Stimulated activated naive CD8-positive, alpha-beta T cell treated with anti-CD3 and anti-CD28 coated beads, Interleukin-15, Interleukin-2, amounts not matched to agents 100 ng/mL and 50 ng/mL, for 24 hours (primary cell): ENCODE data around the gene WDFY2.

Experiments
- H3K27ac Mint-ChIP-seq: one replicate; pipeline ENCODE4 v1.8.0; 2021; ENCODE audit warnings: mild to moderate bottlenecking, mixed read lengths
- H3K27me3 Mint-ChIP-seq: one replicate; pipeline ENCODE4 v1.8.0; 2021; ENCODE audit warnings: mixed read lengths
- H3K36me3 Mint-ChIP-seq: one replicate; pipeline ENCODE4 v1.8.0; 2021; ENCODE audit warnings: low read depth, mixed read lengths
- H3K4me1 Mint-ChIP-seq: one replicate; pipeline ENCODE4 v1.8.0; 2021; ENCODE audit warnings: low read depth, mixed read lengths
- H3K4me3 Mint-ChIP-seq: one replicate; pipeline ENCODE4 v1.8.0; 2021; ENCODE audit warnings: mild to moderate bottlenecking, mixed read lengths
- H3K9me3 Mint-ChIP-seq: one replicate; pipeline ENCODE4 v1.8.0; 2021; ENCODE audit warnings: mixed read lengths

WDFY2 gene

GRCh38 chr13:51805925-51806324 is 221.7 kb downstream of the WDFY2 start:
- Mint-ChIP-seq H3K4me1 (peaks cover 51% of the 10 kb centered on the region), H3K27ac (peak overlapping the region; percentile 94), H3K27me3 (no peaks in the 10 kb centered on the region), H3K4me3 (no peak overlapping the region), H3K9me3 (no peaks in the 10 kb centered on the region), H3K36me3 (peaks cover 17% of the 10 kb centered on the region)

DNA sequence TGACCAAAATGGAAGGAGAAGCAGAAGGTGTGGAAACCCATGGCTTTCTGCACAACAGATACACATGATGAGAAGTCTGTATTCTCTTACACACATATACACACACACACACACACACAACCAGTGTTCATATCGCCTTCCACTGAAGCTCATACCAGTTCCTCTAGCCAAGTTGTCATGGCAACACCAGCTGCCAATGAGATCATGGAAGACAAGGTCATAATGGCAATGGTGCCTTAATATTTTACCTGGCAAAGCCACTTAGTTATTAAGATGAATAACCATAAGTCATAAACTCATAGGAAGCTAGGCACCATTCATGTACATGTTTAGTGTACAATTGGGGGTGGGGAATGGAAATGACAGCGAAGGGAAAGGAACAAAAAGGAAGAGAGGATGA is 222.3 kb downstream of the WDFY2 start:
- Mint-ChIP-seq H3K36me3 (peaks cover 17% of the 10 kb centered on the region), H3K4me3 (no peak overlapping the region), H3K27me3 (no peaks in the 10 kb centered on the region), H3K4me1 (peaks cover 54% of the 10 kb centered on the region), H3K9me3 (no peaks in the 10 kb centered on the region), H3K27ac (no peak overlapping the region)

GRCh38 chr13:51807041-51807440 is 222.8 kb downstream of the WDFY2 start:
- H3K27me3 Mint-ChIP-seq = no peaks in the 10 kb centered on the region
- H3K4me1 Mint-ChIP-seq = peaks cover 54% of the 10 kb centered on the region
- H3K9me3 Mint-ChIP-seq = no peaks in the 10 kb centered on the region
- no peak overlapping the region for H3K4me3 Mint-ChIP-seq
- peaks cover 17% of the 10 kb centered on the region for H3K36me3 Mint-ChIP-seq
- H3K27ac Mint-ChIP-seq = peak overlapping the region; percentile 26

DNA sequence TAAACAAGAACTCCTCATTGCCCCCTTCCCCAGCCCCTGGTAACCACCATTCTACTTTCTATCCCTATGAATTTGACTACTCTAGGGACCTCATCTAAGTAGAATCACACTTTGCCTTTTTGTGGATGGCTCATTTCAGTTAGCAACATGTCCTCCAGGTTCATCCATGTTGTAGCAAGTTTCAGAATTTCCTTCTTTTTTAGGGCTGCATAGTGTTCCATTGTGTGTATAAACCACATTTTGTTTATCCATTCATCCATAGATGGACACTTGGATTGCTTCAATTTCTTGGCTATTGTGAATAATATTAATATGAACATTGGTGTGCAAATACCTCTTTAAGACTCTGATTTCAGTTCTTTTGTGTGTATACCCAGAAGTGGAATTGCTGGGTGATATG is 224.5 kb downstream of the WDFY2 start:
- Mint-ChIP-seq H3K27ac (no peak overlapping the region), H3K4me1 (peaks cover 56% of the 10 kb centered on the region), H3K9me3 (no peaks in the 10 kb centered on the region), H3K27me3 (no peaks in the 10 kb centered on the region), H3K4me3 (no peak overlapping the region), H3K36me3 (peaks cover 17% of the 10 kb centered on the region)

GRCh38 chr13:51811046-51811445 is 226.8 kb downstream of the WDFY2 start:
- Mint-ChIP-seq H3K4me3 (no peak overlapping the region), H3K27ac (peak overlapping the region; percentile 87), H3K36me3 (peaks cover 7% of the 10 kb centered on the region), H3K4me1 (peaks cover 60% of the 10 kb centered on the region), H3K27me3 (no peaks in the 10 kb centered on the region), H3K9me3 (no peaks in the 10 kb centered on the region)

- H3K4me1 Mint-ChIP-seq = peaks cover 62% of the 10 kb centered on the region
- H3K27ac Mint-ChIP-seq = peak overlapping the region; percentile 87
- H3K36me3 Mint-ChIP-seq = peaks cover 7% of the 10 kb centered on the region
- no peak overlapping the region for H3K4me3 Mint-ChIP-seq
- H3K9me3 Mint-ChIP-seq = no peaks in the 10 kb centered on the region
- H3K27me3 Mint-ChIP-seq = no peaks in the 10 kb centered on the region
These were observed 227.7 kb downstream of the WDFY2 start for GRCh38 chr13:51811920-51812451.

- Mint-ChIP-seq H3K36me3 (peaks cover 3% of the 10 kb centered on the region), H3K4me3 (no peak overlapping the region), H3K27ac (peak overlapping the region; percentile 83), H3K9me3 (no peaks in the 10 kb centered on the region), H3K4me1 (peaks cover 83% of the 10 kb centered on the region), H3K27me3 (no peaks in the 10 kb centered on the region)
These were observed 229.8 kb downstream of the WDFY2 start for GRCh38 chr13:51814071-51814470.

DNA sequence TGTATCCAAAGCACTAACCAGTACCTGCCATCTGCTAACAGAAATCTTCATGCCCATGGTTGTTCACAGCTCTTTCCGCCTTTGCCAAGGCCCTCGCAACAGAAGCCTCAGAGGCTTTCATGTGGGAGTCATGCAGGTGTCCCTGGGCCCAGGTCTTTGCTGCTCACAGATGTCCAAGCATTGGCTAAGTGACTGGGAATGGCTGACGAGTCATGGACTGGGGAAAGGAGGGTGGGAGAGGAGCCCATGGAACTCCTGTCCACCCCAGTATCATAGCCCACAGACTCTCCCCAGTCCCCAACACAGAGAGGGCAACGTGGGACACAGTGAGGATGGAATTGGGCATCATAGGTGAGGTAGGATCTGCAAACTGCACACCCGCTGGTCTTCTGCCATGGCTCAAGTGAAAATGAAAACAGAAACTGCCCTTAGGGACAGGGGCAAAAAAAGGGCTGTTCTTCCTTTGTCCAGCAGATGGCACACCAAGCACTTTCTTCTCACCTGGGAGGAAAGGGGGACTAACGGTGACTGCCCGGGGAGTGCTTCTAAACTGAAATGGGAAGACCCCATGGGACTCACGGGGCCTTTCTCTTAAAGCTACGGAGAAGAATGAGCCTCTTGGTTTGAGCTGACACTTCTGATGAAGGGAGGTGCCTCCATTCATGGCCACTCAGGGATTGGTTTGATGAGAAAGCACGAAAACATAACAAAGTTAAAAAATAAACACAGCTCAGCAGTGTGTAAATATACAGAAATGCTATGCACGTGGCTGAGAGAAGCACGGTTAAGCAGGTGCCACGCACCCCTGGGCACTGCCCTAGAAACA is 230.8 kb downstream of the WDFY2 start:
- no peaks in the 10 kb centered on the region for H3K36me3 Mint-ChIP-seq
- H3K4me1 Mint-ChIP-seq = peaks cover 93% of the 10 kb centered on the region

DNA sequence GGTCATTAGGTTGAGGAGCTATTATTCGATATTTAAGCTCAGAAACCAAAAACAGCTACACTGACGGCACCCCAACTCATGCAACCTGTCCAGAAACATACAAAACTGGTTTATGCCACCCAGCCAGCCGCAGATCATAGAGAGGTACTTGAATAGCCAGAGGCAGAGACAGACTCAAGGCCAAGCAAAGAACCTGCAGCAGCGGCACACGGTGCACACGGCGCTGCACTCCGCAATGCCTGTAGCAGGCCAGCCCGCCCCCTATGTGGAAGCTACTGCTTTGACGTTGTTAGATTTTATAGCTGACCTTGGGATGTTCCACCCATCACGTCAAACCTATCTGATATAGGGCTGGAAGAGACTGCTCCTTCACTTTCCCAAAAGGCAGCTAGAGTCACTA is 231.6 kb downstream of the WDFY2 start:
- no peaks in the 10 kb centered on the region for H3K36me3 Mint-ChIP-seq
- no peaks in the 10 kb centered on the region for H3K9me3 Mint-ChIP-seq
- H3K4me1 Mint-ChIP-seq = peaks cover 99% of the 10 kb centered on the region
- H3K4me3 Mint-ChIP-seq = peak overlapping the region; percentile 61
- H3K27ac Mint-ChIP-seq = peak overlapping the region; percentile 83
- no peaks in the 10 kb centered on the region for H3K27me3 Mint-ChIP-seq

More for the DNA sequence above, 230.8 kb downstream of the WDFY2 start:
- peak overlapping the region; percentile 83 for H3K27ac Mint-ChIP-seq
- peak overlapping the region; percentile 61 for H3K4me3 Mint-ChIP-seq
- H3K27me3 Mint-ChIP-seq = no peaks in the 10 kb centered on the region
- H3K9me3 Mint-ChIP-seq = no peaks in the 10 kb centered on the region

- Mint-ChIP-seq H3K9me3 (no peaks in the 10 kb centered on the region), H3K4me1 (peaks cover 99% of the 10 kb centered on the region), H3K36me3 (no peaks in the 10 kb centered on the region), H3K27me3 (no peaks in the 10 kb centered on the region), H3K4me3 (no peak overlapping the region), H3K27ac (peak overlapping the region; percentile 56)
These were observed 232.5 kb downstream of the WDFY2 start for GRCh38 chr13:51816604-51817249.
